NCI-H1694 treated with DMSO at 0.1 percent for 48 hours (cell line): ENCODE measurements around the gene PRSS3.
A peak's percentile ranks its signal among the peaks of the same experiment; 100 is the strongest.
"Not testable (repeated sequence)": the region's sequence is repeated elsewhere in the genome, so short reads cannot be mapped to it uniquely, and the experiment has no call there.

ENCODE experiments used
- DNase-seq: peaks from one replicate; lab custom pipeline; 2025; lab: John Stamatoyannopoulos, UW

Gene PRSS3

DNA sequence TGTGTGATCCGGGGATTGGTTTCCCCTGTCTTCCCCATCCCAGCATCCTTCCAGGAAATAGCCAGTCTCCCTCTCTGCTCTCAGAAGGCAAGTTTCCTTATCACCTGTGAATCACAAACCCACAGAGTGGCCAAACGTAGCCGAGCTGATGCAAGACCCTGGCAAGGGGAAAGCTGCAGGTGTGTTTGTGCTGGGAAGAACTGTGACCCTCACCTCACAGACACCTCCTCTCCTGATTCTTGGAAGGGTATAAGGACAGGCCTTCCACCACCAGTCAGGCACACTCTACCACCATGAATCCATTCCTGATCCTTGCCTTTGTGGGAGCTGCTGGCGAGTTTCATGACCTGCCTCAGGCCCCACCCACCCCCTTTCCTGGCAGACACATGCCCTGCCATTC lies at the start of gene PRSS3:
Gene PRSS3, plus strand, starts transcription at position 281 of the 400 bp plus-strand sequence. Its CDS starts 13 bp downstream, at position 294.
- DNase-seq, result no peak

DNA sequence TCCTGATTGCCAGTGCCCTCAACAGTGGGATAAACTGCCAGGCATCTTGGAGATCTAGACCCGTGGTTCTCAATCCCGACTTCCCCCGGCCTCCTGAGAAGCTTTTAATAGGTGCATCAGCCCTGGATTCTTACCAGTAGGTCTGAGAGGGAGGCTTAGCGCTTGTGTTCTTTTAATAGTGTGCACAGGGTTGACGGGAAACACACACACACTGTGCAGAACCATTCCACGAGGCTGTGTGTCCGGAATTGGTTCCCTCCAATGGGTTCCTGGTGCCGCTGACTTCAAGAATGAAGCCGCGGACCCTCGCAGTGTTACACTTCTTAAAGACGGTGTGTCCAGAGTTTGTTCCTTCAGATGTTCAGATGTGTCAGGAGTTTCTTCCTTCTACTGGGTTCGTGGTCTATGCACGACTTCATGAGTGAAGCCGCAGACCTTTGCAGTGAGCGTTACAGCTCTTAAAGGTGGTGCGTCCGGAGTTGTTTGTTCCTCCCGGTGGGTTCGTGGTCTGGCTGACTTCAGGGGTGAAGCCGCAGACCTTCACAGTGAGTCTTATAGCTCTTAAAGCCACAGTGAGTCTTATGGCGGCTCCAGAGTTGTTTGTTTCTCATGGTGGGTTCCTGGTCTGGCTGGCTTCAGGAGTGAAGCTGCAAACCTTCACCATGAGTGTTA lies 46.6 kb upstream of the PRSS3 start:
- no peak for DNase-seq

GRCh38 chr9:33749305-33749654 lies 46.1 kb upstream of the PRSS3 start:
- not testable (repeated sequence) for DNase-seq

GRCh38 chr9:33750307-33750838 lies 45.0 kb upstream of the PRSS3 start:
- no peak for DNase-seq

GRCh38 chr9:33750839-33751339 lies 44.5 kb upstream of the PRSS3 start:
- no peak for DNase-seq

DNA sequence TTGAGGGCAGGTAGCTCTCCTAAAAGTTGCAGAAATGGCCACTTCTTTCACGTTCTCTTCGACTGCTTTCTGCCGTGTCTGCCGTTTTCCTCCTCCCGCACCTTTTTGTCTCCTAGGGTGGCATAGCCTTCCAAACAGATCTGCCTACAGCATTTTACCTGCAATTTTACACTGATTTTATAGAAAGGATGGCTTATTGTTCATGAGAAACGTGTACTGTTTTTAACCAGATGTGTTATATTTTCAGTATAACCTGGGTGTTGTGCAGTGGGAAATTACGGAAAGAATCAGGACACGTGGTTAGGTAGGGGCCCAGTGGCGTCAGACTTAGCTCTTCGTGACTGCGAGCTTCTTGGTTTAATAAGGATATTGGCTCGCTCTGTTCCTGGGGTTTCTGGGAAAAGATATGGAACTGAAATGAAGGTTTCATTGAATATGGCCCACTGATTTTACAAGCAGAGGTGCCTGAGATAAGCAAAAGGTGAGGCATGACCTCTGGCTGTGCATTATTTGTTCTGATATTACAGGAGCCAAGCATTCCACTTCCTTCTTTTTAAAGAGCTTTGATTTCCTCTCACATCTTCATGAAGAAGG lies 43.7 kb upstream of the PRSS3 start:
- DNase-seq, result no peak

DNA sequence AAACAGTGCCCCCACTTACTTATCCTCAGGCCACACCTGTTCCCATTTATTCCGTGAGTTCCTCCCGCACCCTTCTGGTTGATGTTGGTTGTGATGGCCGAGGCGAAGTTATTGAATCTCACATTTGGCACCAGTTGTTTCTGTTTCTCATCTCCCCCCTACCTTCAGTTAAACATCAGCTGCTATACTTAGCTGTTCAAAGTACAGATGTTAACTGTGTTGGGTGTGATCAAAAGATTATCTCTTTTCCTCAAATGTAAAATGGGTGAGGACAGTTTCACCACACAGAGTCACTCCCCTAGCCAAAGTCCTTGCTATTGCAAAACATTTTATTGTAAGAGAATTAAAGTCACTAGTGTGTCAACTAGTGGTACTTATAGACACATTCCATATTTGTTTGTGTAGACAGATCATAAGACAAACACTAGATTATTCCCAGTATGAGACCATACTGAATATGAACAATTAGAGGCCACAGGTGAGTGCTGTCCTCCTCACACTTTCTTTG lies 43.2 kb upstream of the PRSS3 start:
- no peak for DNase-seq

GRCh38 chr9:33752789-33753188 lies 42.6 kb upstream of the PRSS3 start:
- DNase-seq, result not testable (repeated sequence)

DNA sequence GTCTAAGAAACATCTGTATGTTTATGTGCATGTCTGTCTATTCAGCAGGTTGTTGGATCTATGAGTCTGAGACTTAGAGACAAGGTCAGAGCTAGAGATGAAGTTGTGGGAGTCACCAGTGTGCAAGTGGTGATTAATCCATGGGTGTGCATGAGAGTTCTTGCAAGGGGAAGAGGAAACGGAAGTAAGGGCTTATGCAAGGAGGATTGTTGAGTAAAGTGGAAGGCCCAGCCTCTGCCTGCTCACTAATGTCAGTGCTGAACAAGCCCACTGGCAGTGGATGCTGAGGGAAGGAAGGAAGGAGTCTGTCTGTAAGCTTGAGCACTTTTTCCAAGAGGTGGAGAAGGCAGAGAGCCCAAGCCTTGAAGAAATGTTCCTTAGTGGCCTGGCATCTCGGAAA lies 35.7 kb upstream of the PRSS3 start:
- DNase-seq, result not testable (repeated sequence)

DNA sequence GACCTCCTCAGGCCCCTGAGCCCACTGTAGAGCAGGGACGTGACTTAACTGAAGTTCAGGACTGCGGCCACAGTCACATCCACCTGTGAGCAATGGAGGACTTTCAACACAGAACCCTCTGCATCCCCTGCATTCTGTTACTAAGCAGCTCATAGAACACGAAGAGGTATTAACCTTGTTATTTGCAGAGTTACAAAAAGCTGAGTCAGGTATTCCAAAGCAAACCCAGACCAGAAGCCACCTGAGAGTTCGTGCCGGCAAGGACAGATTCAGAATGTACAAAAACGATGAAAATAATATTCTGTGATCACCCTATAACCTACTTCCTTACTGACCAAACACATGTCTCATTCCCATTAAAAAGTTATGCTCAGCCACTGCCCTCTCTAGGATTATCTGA lies 33.0 kb upstream of the PRSS3 start:
- DNase-seq, result no peak

DNA sequence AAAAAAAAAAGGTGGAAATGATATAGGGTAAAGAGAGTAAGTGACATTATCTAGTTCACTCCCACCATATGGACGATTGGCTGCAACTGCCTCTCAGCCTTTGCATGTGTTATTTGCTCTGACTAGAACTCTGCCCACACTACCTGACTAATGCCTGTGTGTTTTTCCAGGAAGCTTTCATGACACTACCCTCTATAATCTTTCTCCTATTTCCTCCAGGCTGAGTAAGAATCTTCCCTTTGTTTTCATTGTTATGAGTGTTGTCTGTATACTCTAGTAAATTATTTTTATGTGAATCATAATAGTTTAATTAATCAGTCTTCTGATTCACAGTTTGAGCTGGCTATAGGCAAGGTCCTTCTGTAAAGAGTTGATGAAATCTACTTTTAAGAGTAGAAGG lies 31.7 kb upstream of the PRSS3 start:
- not testable (repeated sequence) for DNase-seq

GRCh38 chr9:33765411-33765810 lies 29.9 kb upstream of the PRSS3 start:
- no peak for DNase-seq

DNA sequence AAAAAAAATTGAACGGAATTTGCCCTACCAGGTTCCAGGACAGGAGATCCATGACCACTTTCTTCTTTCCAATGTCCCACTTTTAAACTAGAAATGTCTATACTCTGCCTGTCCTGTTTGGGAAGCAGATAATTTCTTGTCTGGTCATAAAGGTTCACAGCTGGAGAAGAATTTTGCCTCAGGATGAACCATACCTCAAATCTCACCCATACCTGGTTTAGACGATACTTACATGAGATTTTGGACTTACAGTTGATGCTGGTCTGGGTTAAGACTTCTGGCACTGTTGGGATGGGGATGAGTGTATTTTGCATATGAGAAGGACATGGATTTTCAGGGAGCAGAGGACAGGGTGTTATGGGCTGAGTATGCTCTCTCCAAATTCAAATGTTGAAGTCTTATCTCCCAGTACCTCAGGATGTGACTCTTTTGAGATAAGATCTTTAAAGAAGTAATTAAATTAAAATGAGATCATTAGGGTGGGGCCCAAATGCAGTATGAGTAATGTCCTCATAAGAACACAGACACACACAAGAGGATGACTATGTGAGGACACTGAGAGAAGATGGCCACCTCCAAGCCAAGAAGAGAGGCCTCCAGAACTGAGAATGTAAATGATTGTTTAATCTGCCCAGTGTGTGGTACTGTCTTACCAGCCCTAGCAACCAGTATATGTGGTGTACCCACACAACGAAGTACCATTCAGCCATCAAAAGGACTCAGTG lies 25.0 kb upstream of the PRSS3 start:
- DNase-seq, result not testable (repeated sequence)

DNA sequence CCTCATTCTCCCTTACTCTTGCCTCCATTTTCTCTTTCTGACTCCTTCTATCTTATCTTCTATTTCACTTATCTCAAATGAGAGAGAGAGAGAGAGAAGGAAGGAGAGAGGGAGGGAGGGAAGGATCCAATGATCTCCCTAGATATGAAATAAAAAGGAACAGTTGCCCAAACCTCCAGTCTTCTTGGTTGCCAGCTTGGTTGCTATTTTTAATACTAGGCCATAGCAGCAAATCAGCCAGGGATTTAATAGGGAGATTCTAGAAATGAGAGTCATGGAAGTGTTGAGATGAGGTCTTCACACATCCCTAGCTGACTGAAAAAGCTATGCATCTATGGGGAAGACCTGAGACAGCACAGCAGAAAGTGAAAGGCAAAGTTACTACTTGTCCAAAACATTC lies 22.2 kb upstream of the PRSS3 start:
- DNase-seq, result not testable (repeated sequence)

GRCh38 chr9:33774074-33774659 lies 21.2 kb upstream of the PRSS3 start:
- DNase-seq, result not testable (repeated sequence)

DNA sequence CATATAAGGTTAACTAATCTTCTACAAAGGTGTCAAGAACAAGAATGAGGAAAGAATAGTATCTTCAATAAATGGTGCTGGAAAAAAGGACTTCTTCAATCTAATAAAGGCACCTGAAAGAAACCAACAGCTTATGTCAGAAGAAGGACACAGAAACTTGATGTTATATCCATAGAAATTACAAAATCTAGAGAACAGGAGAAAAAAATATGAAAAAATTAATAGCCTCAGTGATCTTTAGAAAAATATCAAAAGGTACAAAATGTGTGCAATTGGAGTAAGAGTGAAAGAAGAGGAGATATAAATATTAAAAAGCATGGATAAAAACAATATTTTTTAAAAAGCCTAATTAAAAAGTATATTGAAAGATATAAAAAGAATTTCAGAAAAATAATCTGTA lies 18.8 kb upstream of the PRSS3 start:
- DNase-seq, result no peak

DNA sequence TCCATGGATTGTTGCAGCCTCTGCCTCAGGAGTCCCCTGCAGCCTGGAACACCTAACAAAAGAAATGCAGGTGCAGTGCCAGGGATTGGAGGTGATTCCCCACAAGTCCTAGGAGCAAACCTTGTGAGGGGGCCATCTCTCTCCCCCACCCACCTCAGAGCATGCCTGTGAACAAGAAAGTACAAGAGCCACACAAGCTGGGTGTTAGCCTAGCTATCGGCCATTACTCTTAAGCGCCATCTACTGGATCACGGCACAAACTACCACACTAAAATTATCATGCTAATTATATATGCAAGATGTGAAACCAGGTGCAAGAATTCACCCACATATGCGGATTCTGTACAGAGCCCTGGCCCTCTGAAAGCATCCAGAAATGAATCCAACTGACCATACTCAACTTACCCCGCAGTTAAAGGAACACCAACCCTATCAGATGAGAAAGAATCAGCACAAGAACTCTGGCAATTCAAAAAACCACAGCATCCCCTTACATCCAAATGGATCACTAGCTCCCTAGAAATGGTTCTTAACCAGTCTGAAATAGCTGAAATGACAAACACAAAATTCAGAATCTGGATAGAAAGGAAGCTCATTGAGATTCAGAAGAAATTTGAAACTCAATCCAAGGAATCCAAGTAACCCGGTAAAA lies 16.5 kb upstream of the PRSS3 start:
- peak; percentile 79 for DNase-seq

- DNase-seq, result no peak
These were observed 15.1 kb upstream of the PRSS3 start for GRCh38 chr9:33780276-33780675.

DNA sequence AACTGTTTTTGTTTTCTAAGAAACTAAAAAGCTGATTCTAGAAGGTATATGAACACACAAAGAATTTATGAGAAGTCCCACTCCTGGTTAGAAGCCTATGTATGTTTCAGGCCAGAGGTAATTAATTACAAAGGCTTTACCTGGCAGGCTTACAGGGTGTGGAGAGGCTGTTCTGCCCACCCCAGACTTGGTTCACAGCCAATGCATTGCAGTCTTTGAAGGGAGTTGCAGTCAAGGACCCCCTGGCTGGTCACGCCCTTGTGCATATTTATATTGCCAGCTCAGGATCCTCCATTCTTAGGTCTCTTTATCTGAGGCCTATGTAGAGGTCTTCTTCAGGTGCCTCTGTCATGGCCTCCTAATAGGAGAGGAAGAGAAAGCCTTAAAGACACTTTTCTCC lies 13.6 kb upstream of the PRSS3 start:
- no peak for DNase-seq

- DNase-seq, result no peak
These were observed 12.8 kb upstream of the PRSS3 start for GRCh38 chr9:33782395-33783152.

- no peak for DNase-seq
These were observed 9.4 kb upstream of the PRSS3 start for GRCh38 chr9:33785914-33786313.
